Calu3 (cell line): ENCODE results near the gene TNP1. TPM values are rescaled to one million over a fixed set of nuclear protein-coding genes. Genes with fewer than 3 reads are reported as not detected.

ENCODE experiments used
- Bru-seq: library from RNA; stranded (reverse); fragments of 400-500 nt; gene quantifications from one replicate; lab custom pipeline; 2021; lab: Mats Ljungman, UMichigan
- BruChase-seq, 2 experiments: library from RNA; stranded (reverse); fragments of 400-500 nt; gene quantifications; one replicate each; lab custom pipeline; 2021; lab: Mats Ljungman, UMichigan
- BruUV-seq: library from RNA; stranded (reverse); fragments of 400-500 nt; replicated peaks from 2 replicates; lab custom pipeline; 2021; lab: Mats Ljungman, UMichigan
- CTCF ChIA-PET: fragments of 300-600 bp; sonication (Branson Sonifier 250); formaldehyde crosslinking; loops from one replicate; lab custom pipeline; 2022; ENCODE audit warnings: antibody characterized with exemption; lab: Charles Lee
- DNase-seq: peaks from one replicate; pipeline ENCODE4 v3.0.0; 2022
- H3K27ac Mint-ChIP-seq: one replicate; pipeline ENCODE4 v1.8.0; 2022; ENCODE audit warnings: mixed read lengths; ENCODE audit not compliant: unreplicated experiment
- H3K27me3 Mint-ChIP-seq: one replicate; pipeline ENCODE4 v1.8.0; 2022; ENCODE audit warnings: mixed read lengths; ENCODE audit not compliant: unreplicated experiment
- H3K36me3 Mint-ChIP-seq: one replicate; pipeline ENCODE4 v1.8.0; 2022; ENCODE audit warnings: mild to moderate bottlenecking, moderate library complexity, mixed read lengths; ENCODE audit not compliant: insufficient read depth, unreplicated experiment
- H3K4me1 Mint-ChIP-seq: one replicate; pipeline ENCODE4 v1.8.0; 2022; ENCODE audit warnings: mild to moderate bottlenecking, low read depth, mixed read lengths; ENCODE audit not compliant: unreplicated experiment
- H3K4me3 Mint-ChIP-seq: one replicate; pipeline ENCODE4 v1.8.0; 2022; ENCODE audit warnings: mild to moderate bottlenecking, low read depth, moderate library complexity, mixed read lengths; ENCODE audit not compliant: unreplicated experiment
- H3K9me3 Mint-ChIP-seq: one replicate; pipeline ENCODE4 v1.8.0; 2022; ENCODE audit warnings: low read depth, mixed read lengths; ENCODE audit not compliant: unreplicated experiment
- CTCF ChIP-seq: fragments of 200-600 bp; IDR thresholded peaks from one replicate; pipeline ENCODE4 v1.8.0; 2022; ENCODE audit warnings: antibody characterized with exemption; ENCODE audit not compliant: unreplicated experiment
- intact Hi-C: fragments of 100-400 bp; cut with micrococcal nuclease; formaldehyde crosslinking; loops from one replicate; pipeline ENCODE4 v1.10.0; 2022; ENCODE audit not compliant: unreplicated experiment
- long read RNA-seq: library from polyadenylated mRNA; stranded (forward); transcript quantifications from one replicate; pipeline ENCODE4 v2.0.0, GENCODE V29; 2022
- total RNA-seq: library from RNA; stranded (reverse); gene quantifications from 2 replicates; pipeline ENCODE4 v1.2.3, GENCODE V29; 2022

The TNP1 gene
- total RNA-seq (not detected in 2 replicates), Bru-seq, nascent RNA (not detected), BruChase-seq, experiment 1, labeled RNA remaining after a 6-hour chase (not detected), BruChase-seq, experiment 2, labeled RNA remaining after a 2-hour chase (not detected)
- long read RNA-seq = 0 reads

GRCh38 chr2:216859944-216860343 is at the start of gene TNP1:
Gene TNP1 (minus strand): TSS chr2:216860064. CDS start chr2:216860034, 30 bp downstream.
- Mint-ChIP-seq H3K27ac (no peak within 1 kb of the TSS), H3K4me1 (no peaks in the 10 kb centered on the region), H3K4me3 (no peak within 1 kb of the TSS), H3K27me3 (no peaks in the 10 kb centered on the region), H3K36me3 (no peaks in the 10 kb centered on the region), H3K9me3 (no peaks in the 10 kb centered on the region)
- intact Hi-C loops = no loop called here
- BruUV-seq = no TSS peak
- DNase-seq = no peak
- TF ChIP-seq CTCF = no peak
- CTCF ChIA-PET = no interaction called here

GRCh38 chr2:216908300-216908699 is 48.4 kb upstream of the TNP1 start:
- no TSS peak for BruUV-seq
- no peaks in the 10 kb centered on the region for H3K27me3 Mint-ChIP-seq
- no peak overlapping the region for H3K27ac Mint-ChIP-seq
- no peak overlapping the region for H3K4me3 Mint-ChIP-seq
- DNase-seq = no peak
- intact Hi-C loops = no loop called here
- no peaks in the 10 kb centered on the region for H3K36me3 Mint-ChIP-seq
- no peak for TF ChIP-seq CTCF
- CTCF ChIA-PET = no interaction called here
- peaks cover 7% of the 10 kb centered on the region for H3K9me3 Mint-ChIP-seq
- H3K4me1 Mint-ChIP-seq = no peaks in the 10 kb centered on the region

- no peaks in the 10 kb centered on the region for H3K27me3 Mint-ChIP-seq
- intact Hi-C loops = no loop called here
- no peak overlapping the region for H3K27ac Mint-ChIP-seq
- no peak for TF ChIP-seq CTCF
- no peak for DNase-seq
- BruUV-seq = no TSS peak
- no peak overlapping the region for H3K4me3 Mint-ChIP-seq
- H3K4me1 Mint-ChIP-seq = no peaks in the 10 kb centered on the region
- H3K9me3 Mint-ChIP-seq = peaks cover 9% of the 10 kb centered on the region
- H3K36me3 Mint-ChIP-seq = no peaks in the 10 kb centered on the region
- CTCF ChIA-PET = no interaction called here
These were observed 45.9 kb upstream of the TNP1 start for GRCh38 chr2:216905649-216906329.

GRCh38 chr2:216904974-216905373 is 45.1 kb upstream of the TNP1 start:
- no peak for TF ChIP-seq CTCF
- Mint-ChIP-seq H3K9me3 (peaks cover 9% of the 10 kb centered on the region), H3K27ac (no peak overlapping the region), H3K27me3 (no peaks in the 10 kb centered on the region), H3K4me1 (peaks cover 8% of the 10 kb centered on the region), H3K36me3 (no peaks in the 10 kb centered on the region), H3K4me3 (no peak overlapping the region)
- no peak for DNase-seq
- intact Hi-C loops = no loop called here
- no TSS peak for BruUV-seq
- CTCF ChIA-PET = no interaction called here
